Measurements from ENCODE around the gene TNIK.

The TNIK gene

GRCh38 chr3:171038342-171038741 lies 421.9 kb downstream of the TNIK start:
- no peak overlapping the region for H3K4me3 ChIP-seq (ENCODE audit: low read depth, low read length)
- TF ChIP-seq, protein P1, sequence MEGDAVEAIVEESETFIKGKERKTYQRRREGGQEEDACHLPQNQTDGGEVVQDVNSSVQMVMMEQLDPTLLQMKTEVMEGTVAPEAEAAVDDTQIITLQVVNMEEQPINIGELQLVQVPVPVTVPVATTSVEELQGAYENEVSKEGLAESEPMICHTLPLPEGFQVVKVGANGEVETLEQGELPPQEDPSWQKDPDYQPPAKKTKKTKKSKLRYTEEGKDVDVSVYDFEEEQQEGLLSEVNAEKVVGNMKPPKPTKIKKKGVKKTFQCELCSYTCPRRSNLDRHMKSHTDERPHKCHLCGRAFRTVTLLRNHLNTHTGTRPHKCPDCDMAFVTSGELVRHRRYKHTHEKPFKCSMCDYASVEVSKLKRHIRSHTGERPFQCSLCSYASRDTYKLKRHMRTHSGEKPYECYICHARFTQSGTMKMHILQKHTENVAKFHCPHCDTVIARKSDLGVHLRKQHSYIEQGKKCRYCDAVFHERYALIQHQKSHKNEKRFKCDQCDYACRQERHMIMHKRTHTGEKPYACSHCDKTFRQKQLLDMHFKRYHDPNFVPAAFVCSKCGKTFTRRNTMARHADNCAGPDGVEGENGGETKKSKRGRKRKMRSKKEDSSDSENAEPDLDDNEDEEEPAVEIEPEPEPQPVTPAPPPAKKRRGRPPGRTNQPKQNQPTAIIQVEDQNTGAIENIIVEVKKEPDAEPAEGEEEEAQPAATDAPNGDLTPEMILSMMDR (IDR thresholded peaks at IDR 0.05; ENCODE audit: low read depth, low read length) = no peak

- H3K4me3 ChIP-seq (ENCODE audit: low read depth, low read length) = peak overlapping the region; percentile 36
- TF ChIP-seq, protein P1 (IDR thresholded peaks at IDR 0.05; ENCODE audit: low read depth, low read length) = no peak
Observed at GRCh38 chr3:171028779-171029232, 431.4 kb downstream of the TNIK start.

- peak overlapping the region; percentile 36 for H3K4me3 ChIP-seq (ENCODE audit: low read depth, low read length)
- TF ChIP-seq, protein P1 (IDR thresholded peaks at IDR 0.05; ENCODE audit: low read depth, low read length) = no peak
Observed at GRCh38 chr3:171028025-171028778, 432.0 kb downstream of the TNIK start.

GRCh38 chr3:171026597-171027293 lies 433.5 kb downstream of the TNIK start, which contains the start of gene SLC2A2:
Gene SLC2A2 (minus strand): TSS chr3:171026720. CDS start chr3:171026670, 50 bp downstream.
- TF ChIP-seq, protein P1 (IDR thresholded peaks at IDR 0.05; ENCODE audit: low read depth, low read length) = no peak
- no peak within 1 kb of the TSS for H3K4me3 ChIP-seq (ENCODE audit: low read depth, low read length)

DNA sequence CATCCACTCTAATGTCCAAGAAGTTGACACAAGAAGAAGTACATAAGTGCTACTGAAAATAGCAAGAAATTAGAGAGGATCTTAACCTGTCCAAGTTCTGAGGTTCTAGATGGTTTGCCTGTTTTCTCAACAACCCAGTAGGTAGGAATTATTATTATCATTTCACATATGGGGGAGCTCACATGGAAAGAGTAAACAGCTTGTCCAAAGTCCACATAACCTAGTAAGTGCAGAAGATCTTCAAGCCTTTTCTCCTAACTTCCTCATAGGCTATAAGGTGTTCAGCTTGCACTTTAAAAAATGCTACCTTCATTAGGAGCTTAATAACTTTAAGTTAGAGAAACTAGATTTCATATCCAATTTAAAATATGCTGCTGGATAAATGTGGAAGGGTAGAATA lies 436.6 kb downstream of the TNIK start:
- H3K4me3 ChIP-seq (ENCODE audit: low read depth, low read length) = no peak overlapping the region
- TF ChIP-seq, protein P1 (IDR thresholded peaks at IDR 0.05; ENCODE audit: low read depth, low read length) = no peak

DNA sequence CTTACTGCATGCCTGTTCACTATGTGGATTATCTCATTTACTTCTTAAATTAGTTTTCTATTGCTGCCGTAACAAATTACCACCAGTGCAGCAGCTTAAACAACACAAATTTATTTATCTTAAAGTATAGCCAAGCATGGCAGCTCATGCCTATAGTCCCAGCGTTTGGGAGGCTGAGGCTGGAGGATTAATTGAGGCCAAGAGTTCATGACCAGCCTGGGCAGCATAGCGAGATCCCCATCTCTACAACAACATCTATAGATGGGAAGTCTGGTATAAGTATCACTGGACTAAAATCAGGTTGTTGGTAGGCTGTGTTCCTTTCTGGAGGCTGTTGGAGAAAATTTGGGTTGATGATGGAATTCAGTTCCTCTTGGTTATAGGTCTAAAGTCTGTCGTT lies 438.8 kb downstream of the TNIK start:
- no peak overlapping the region for H3K4me3 ChIP-seq (ENCODE audit: low read depth, low read length)
- TF ChIP-seq, protein P1 (IDR thresholded peaks at IDR 0.05; ENCODE audit: low read depth, low read length) = no peak

Data from WI38 (cell line).